HCT116 (cell line): ENCODE measurements around the gene CEBPA. TPM values are rescaled to one million over a fixed set of nuclear protein-coding genes. Genes with fewer than 3 reads are reported as not detected.

Experiments used
- ATAC-seq: fragments of 200-7000 bp; cut with Tn5 transposase; 2 replicates; pipeline ENCODE4 v1.9.1; 2020; ENCODE audit warnings: mild to moderate bottlenecking, moderate library complexity
- BruUV-seq: library from RNA; stranded (reverse); fragments of 400-500 nt; replicated peaks from 2 replicates; lab custom pipeline; 2021; lab: Mats Ljungman, UMichigan
- CTCF ChIA-PET: fragments of 300-600 bp; sonication (Branson Sonifier 250); formaldehyde crosslinking; loops from one replicate; lab custom pipeline; 2021; ENCODE audit warnings: antibody characterized with exemption; lab: Charles Lee
- POLR2A ChIA-PET: fragments of 300-600, 350-600 bp; sonication (Branson Sonifier 250); formaldehyde crosslinking; loops from one replicate; lab custom pipeline; 2021; ENCODE audit warnings: antibody characterized with exemption; lab: Charles Lee
- RAD21 ChIA-PET, 2 experiments: fragments of 300-600 bp; sonication (Branson Sonifier 250); formaldehyde crosslinking; loops; one replicate each; lab custom pipeline; 2023; ENCODE audit warnings: low total read pairs in 2 of 2; ENCODE audit not compliant: uncharacterized antibody in 2 of 2, unreplicated experiment in 2 of 2, low non-redundant PET in 1 of 2; lab: Charles Lee
- DNase-seq: peaks from one replicate; pipeline ENCODE4 v3.0.0-alpha.2; 2010; ENCODE audit warnings: low read depth, low spot score
- H2AFZ ChIP-seq: fragments of 200-600 bp; shearing (Covaris generic), sonication (generic); 2 replicates; pipeline ENCODE4 v1.6.1; 2017; ENCODE audit warnings: low read depth, mixed run types, mixed read lengths, antibody characterized with exemption, low read length; ENCODE audit not compliant: poor library complexity, severe bottlenecking
- H3K27ac ChIP-seq: 2 replicates; pipeline ENCODE4 v1.5.1; 2012; ENCODE audit warnings: low read depth, low read length
- H3K27me3 ChIP-seq: fragments of 200-600 bp; sonication (generic); 2 replicates; pipeline ENCODE4 v1.6.1; 2016; ENCODE audit warnings: mixed run types, low read length, mixed read lengths; ENCODE audit not compliant: insufficient read depth
- H3K36me3 ChIP-seq, 2 experiments: fragments of 200-500 bp in 1 of 2; fragments of 200-600 bp in 1 of 2; sonication (Bioruptor generic) in 1 of 2; sonication (generic) in 1 of 2; 2 replicates each; pipeline versions ENCODE4 v1.5.1 to v1.6.1; 2014 to 2016; ENCODE audit warnings: low read length in 2 of 2, inconsistent platforms in 1 of 2, mixed read lengths in 1 of 2, mixed run types in 1 of 2; ENCODE audit not compliant: insufficient read depth in 2 of 2, control insufficient read depth in 1 of 2
- H3K4me1 ChIP-seq, 2 experiments: fragments of 200-600 bp in 1 of 2; sonication (generic) in 1 of 2; 2 replicates each; pipeline versions ENCODE4 v1.5.1 to v1.6.1; 2012 to 2017; ENCODE audit warnings: low read length in 2 of 2, inconsistent platforms in 1 of 2, mild to moderate bottlenecking in 1 of 2, mixed read lengths in 1 of 2, mixed run types in 1 of 2, moderate library complexity in 1 of 2; ENCODE audit not compliant: insufficient read depth in 2 of 2, control insufficient read depth in 1 of 2
- H3K4me2 ChIP-seq: fragments of 200-600 bp; sonication (generic); 2 replicates; pipeline ENCODE4 v1.6.1; 2017; ENCODE audit warnings: mixed run types, low read length, mixed read lengths
- H3K4me3 ChIP-seq, 2 experiments: fragments of 200-600 bp in 1 of 2; sonication (generic) in 1 of 2; replicated peaks in 1 of 2; 2 replicates each; pipeline ENCODE4 v1.5.1; 2011 to 2016; ENCODE audit warnings: low read length in 2 of 2, control low read depth in 1 of 2, low read depth in 1 of 2, mild to moderate bottlenecking in 1 of 2, mixed read lengths in 1 of 2, mixed run types in 1 of 2
- H3K79me2 ChIP-seq: fragments of 200-600 bp; sonication (generic); 2 replicates; pipeline ENCODE4 v1.6.1; 2017; ENCODE audit warnings: mild to moderate bottlenecking, mixed run types, low read length, moderate library complexity, mixed read lengths; ENCODE audit not compliant: insufficient read depth
- H3K9ac ChIP-seq: fragments of 200-600 bp; sonication (generic); 2 replicates; pipeline ENCODE4 v1.6.1; 2016; ENCODE audit warnings: low read length, mixed read lengths
- H3K9me2 ChIP-seq: fragments of 200-600 bp; sonication (generic), shearing (Covaris generic); 2 replicates; pipeline ENCODE4 v1.6.1; 2017; ENCODE audit warnings: mixed run types, mild to moderate bottlenecking, moderate library complexity; ENCODE audit not compliant: insufficient read depth
- H3K9me3 ChIP-seq, 2 experiments: fragments of 200-500 bp in 1 of 2; fragments of 200-600 bp in 1 of 2; sonication (Bioruptor generic) in 1 of 2; sonication (generic) in 1 of 2; 2 replicates each; pipeline ENCODE4 v1.6.1; 2014 to 2017; ENCODE audit warnings: low read length in 2 of 2, mixed read lengths in 2 of 2, inconsistent platforms in 1 of 2, low read depth in 1 of 2, mild to moderate bottlenecking in 1 of 2, mixed run types in 1 of 2, moderate library complexity in 1 of 2; ENCODE audit not compliant: control insufficient read depth in 1 of 2, insufficient read depth in 1 of 2
- H4K20me1 ChIP-seq: fragments of 200-600 bp; sonication (generic), shearing (Covaris generic); 2 replicates; pipeline ENCODE4 v1.6.1; 2017; ENCODE audit warnings: mixed run types, mild to moderate bottlenecking, moderate library complexity; ENCODE audit not compliant: insufficient read depth
- CEBPB ChIP-seq: IDR thresholded peaks from 2 replicates; pipeline ENCODE4 v1.6.1; 2012; ENCODE audit warnings: low read depth
- EGR1 ChIP-seq: IDR thresholded peaks from 2 replicates; pipeline ENCODE4 v1.6.1; 2012; ENCODE audit warnings: low read depth
- ELF1 ChIP-seq: IDR thresholded peaks from 2 replicates; pipeline ENCODE4 v1.6.1; 2012; ENCODE audit warnings: low read depth, borderline replicate concordance
- FOSL1 ChIP-seq: IDR thresholded peaks from 2 replicates; pipeline ENCODE4 v1.6.1; 2012; ENCODE audit warnings: low read depth
- JUND ChIP-seq: IDR thresholded peaks from 2 replicates; pipeline ENCODE4 v1.6.1; 2012
- MAX ChIP-seq: IDR thresholded peaks from 2 replicates; pipeline ENCODE4 v1.6.1; 2012
- POLR2A ChIP-seq: IDR thresholded peaks from 2 replicates; pipeline ENCODE4 v1.7.0; 2011; ENCODE audit warnings: borderline replicate concordance; ENCODE audit not compliant: insufficient read depth, insufficient read length; ENCODE audit errors: extremely low read depth
- POLR2AphosphoS5 ChIP-seq: IDR thresholded peaks from 2 replicates; pipeline ENCODE4 v1.6.1; 2011; ENCODE audit warnings: mild to moderate bottlenecking, low read depth, low read length, moderate library complexity
- RAD21 ChIP-seq: IDR thresholded peaks from 2 replicates; pipeline ENCODE4 v1.6.1; 2012; ENCODE audit warnings: low read depth, mild to moderate bottlenecking
- SRF ChIP-seq: IDR thresholded peaks from 2 replicates; pipeline ENCODE4 v1.6.1; 2012; ENCODE audit warnings: low read depth
- TCF7L2 ChIP-seq: IDR thresholded peaks from 2 replicates; pipeline ENCODE4 v1.7.0; 2011; ENCODE audit warnings: borderline replicate concordance, inconsistent platforms; ENCODE audit not compliant: insufficient read depth, insufficient read length; ENCODE audit errors: extremely low read depth
- YY1 ChIP-seq: IDR thresholded peaks from 2 replicates; pipeline ENCODE4 v1.6.1; 2011; ENCODE audit warnings: low read length, low read depth, moderate library complexity, mild to moderate bottlenecking; ENCODE audit not compliant: insufficient replicate concordance; ENCODE audit errors: extremely low read depth
- ZBTB33 ChIP-seq: IDR thresholded peaks from 2 replicates; pipeline ENCODE4 v1.6.1; 2011; ENCODE audit warnings: mild to moderate bottlenecking, low read length, moderate library complexity; ENCODE audit not compliant: insufficient replicate concordance; ENCODE audit errors: extremely low read depth
- ZFX ChIP-seq: fragments of 450-650 bp; IDR thresholded peaks from 2 replicates; pipeline ENCODE4 v1.6.1; 2017
- intact Hi-C: fragments of 100-400 bp; cut with micrococcal nuclease; formaldehyde crosslinking; loops from 2 replicates; pipeline ENCODE4 v1.10.0; 2022
- total RNA-seq: library from RNA; stranded (reverse); gene quantifications from one replicate; pipeline ENCODE4 v1.2.1, GENCODE V29; 2021; ENCODE audit not compliant: unreplicated experiment
- TF ChIP-seq, protein P1 (sequence below), 3 experiments: fragments of 200-600 bp in 1 of 3; sonication (generic) in 1 of 3; IDR thresholded peaks in 2 of 3; conservative IDR thresholded peaks in 1 of 3; 2 replicates each; pipeline ENCODE4 v1.5.1; 2012 to 2017; ENCODE audit warnings: low read depth in 2 of 3, low read length in 2 of 3, antibody characterized with exemption in 1 of 3, borderline replicate concordance in 1 of 3, control low read depth in 1 of 3, mild to moderate bottlenecking in 1 of 3, mixed read lengths in 1 of 3, mixed run types in 1 of 3, moderate library complexity in 1 of 3; ENCODE audit not compliant: insufficient read depth in 1 of 3

Gene CEBPA
- total RNA-seq, 1 experiment from 2014 or later, result 7.0 TPM

DNA sequence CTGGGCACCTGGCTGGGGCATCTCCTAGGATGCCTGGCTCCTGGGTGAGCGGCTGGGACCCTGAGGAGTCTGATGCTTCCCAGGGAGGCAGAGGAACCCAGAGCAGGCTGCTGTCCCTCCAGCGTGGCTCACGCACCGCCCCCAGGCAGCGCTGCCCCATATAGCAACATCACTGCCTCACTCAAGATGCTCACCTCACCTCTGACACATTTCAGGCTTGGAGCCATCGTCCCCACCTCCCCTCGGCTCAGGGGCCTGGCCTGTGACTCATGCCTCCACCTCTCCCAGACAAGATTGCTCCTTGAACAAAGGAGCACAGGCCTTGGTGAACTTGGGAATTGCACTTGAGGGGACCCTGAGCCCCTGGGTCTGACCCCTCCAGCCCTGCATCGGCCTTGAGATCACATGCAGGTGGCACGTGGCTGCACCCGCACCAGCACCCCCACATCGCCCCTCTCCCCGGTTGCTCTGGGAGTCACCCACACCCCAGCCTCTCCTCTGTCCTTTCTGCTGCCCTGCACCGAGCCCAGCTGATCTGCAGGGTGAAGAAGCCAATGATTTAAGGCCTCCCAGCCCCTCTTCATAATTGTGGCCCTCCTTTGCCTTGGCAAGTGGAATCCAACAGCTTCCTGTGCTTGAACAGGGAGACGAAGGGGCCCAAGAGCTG is 11.2 kb downstream of the CEBPA start:
- POLR2A ChIA-PET, result interaction anchor here (1.7 kb wide), 1 partner anchor 9 kb away, joined by 5 read pairs; no protein-coding TSS in a partner anchor

DNA sequence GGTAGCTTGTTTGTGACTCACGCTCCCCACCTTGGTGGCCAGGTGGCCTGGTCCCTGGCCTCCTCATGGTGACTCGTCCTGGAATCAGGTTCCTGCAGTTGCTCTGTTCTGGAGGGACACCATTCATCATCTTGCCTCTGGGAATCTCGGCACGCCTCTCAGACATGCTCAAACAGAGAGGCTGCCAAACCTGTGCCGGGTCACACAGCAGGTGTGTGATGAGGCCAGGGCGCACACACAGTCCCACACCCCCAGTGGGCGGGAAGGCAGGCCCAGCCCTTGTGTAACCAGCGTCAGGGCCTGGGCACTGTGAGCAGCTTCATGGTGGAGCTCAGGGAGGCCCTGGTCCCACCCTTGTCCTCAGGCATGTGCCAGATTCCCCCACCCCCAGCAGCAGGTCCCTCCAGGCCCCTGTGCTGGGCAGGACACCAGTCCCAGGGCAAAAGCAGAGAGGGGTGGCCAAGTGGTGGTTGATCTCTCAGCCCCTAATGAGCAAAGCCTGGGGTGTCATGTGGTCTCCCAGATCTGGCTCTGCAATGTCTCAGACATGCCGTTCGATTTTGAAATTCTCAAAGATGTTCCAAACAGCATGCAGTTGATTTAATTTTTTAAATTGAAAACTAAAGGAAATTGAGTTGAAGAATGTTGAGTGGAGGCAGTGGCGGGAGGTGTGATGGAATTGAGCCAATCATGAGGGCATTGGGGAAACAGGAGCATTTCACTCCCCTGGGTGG is 12.1 kb downstream of the CEBPA start:
- Histone ChIP-seq H3K4me3 (no peak overlapping the region), H3K79me2 (no peaks in the 10 kb centered on the region), H3K9me3 (no peaks in the 10 kb centered on the region), H2AFZ (no peak overlapping the region), H3K36me3 (no peaks in the 10 kb centered on the region), H3K27me3 (no peaks in the 10 kb centered on the region), H3K9ac (no peak overlapping the region), H3K27ac (no peak overlapping the region), H3K4me1 (peaks cover 4 to 46% of the 10 kb centered on the region in 2 experiments; a peak in 3 of 4 replicates), H3K9me2 (no peaks in the 10 kb centered on the region), H3K4me2 (peak overlapping the region; percentile 25; the same call in 1 of the 2 replicates), H4K20me1 (no peaks in the 10 kb centered on the region)
- no TSS peak for BruUV-seq
- RAD21 ChIA-PET, result no interaction called here
- intact Hi-C loops, result no loop called here
- DNase-seq, result no peak
- CTCF ChIA-PET, result no interaction called here
- peak; percentile 46 for ATAC-seq
- POLR2A ChIA-PET, result no interaction called here
- TF ChIP-seq RAD21 (no peak), EGR1 (no peak), CEBPB (no peak), ZBTB33 (no peak), ZFX (no peak), POLR2A (no peak), MAX (no peak), FOSL1 (no peak), YY1 (no peak), JUND (no peak), TCF7L2 (no peak), POLR2AphosphoS5 (no peak), ELF1 (no peak)
- TF ChIP-seq, protein P1, sequence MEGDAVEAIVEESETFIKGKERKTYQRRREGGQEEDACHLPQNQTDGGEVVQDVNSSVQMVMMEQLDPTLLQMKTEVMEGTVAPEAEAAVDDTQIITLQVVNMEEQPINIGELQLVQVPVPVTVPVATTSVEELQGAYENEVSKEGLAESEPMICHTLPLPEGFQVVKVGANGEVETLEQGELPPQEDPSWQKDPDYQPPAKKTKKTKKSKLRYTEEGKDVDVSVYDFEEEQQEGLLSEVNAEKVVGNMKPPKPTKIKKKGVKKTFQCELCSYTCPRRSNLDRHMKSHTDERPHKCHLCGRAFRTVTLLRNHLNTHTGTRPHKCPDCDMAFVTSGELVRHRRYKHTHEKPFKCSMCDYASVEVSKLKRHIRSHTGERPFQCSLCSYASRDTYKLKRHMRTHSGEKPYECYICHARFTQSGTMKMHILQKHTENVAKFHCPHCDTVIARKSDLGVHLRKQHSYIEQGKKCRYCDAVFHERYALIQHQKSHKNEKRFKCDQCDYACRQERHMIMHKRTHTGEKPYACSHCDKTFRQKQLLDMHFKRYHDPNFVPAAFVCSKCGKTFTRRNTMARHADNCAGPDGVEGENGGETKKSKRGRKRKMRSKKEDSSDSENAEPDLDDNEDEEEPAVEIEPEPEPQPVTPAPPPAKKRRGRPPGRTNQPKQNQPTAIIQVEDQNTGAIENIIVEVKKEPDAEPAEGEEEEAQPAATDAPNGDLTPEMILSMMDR (IDR thresholded peaks at IDR 0.05 in 2 of 3, conservative IDR thresholded peaks at IDR 0.05 in 1 of 3; ENCODE audit: borderline replicate concordance in 1 of 3, insufficient read depth in 1 of 3, low read depth in 2 of 3, low read length in 2 of 3), result no peak

More for the DNA sequence above, 11.2 kb downstream of the CEBPA start:
- Histone ChIP-seq H3K9ac (no peak overlapping the region), H2AFZ (no peak overlapping the region), H3K27me3 (no peaks in the 10 kb centered on the region), H3K9me3 (no peaks in the 10 kb centered on the region), H3K27ac (no peak overlapping the region), H3K4me1 (peaks cover 4 to 41% of the 10 kb centered on the region in 2 experiments; a peak in 3 of 4 replicates), H3K36me3 (no peaks in the 10 kb centered on the region), H4K20me1 (no peaks in the 10 kb centered on the region)
- DNase-seq (no peak), ATAC-seq (peak; percentile 56; the same call in 1 of the 2 replicates)
- intact Hi-C loops, result no loop called here
- BruUV-seq, result no TSS peak
- RAD21 ChIA-PET, result no interaction called here
- TF ChIP-seq SRF, result no peak
- no peak for TF ChIP-seq RAD21
- no peak for TF ChIP-seq POLR2AphosphoS5
- TF ChIP-seq, all 23 proteins: peak for 0
- no peak overlapping the region for H3K4me3 ChIP-seq
- no peaks in the 10 kb centered on the region for H3K9me2 ChIP-seq
- H3K79me2 ChIP-seq, result no peaks in the 10 kb centered on the region
- CTCF ChIA-PET, result no interaction called here
- peak overlapping the region; percentile 19 for H3K4me2 ChIP-seq
